GM13976 (cell line): ENCODE data around the gene GRIK3.

Experiments
- DNase-seq: peaks from one replicate; pipeline ENCODE4 v3.0.0; 2012; ENCODE audit warnings: low spot score
- CTCF ChIP-seq: IDR thresholded peaks from 2 replicates; pipeline ENCODE4 v1.5.1; 2012; ENCODE audit warnings: borderline replicate concordance, mild to moderate bottlenecking; ENCODE audit not compliant: insufficient read depth; ENCODE audit errors: extremely low read depth, missing control alignments, control extremely low read depth
- in situ Hi-C: fragments of 300-500 bp; cut with MboI; formaldehyde crosslinking; loops from one replicate; pipeline ENCODE4 v1.12.0; 2022; ENCODE audit warnings: low sequenced_read_pairs, mixed read lengths, inconsistent platforms; ENCODE audit not compliant: unreplicated experiment

The GRIK3 gene

DNA sequence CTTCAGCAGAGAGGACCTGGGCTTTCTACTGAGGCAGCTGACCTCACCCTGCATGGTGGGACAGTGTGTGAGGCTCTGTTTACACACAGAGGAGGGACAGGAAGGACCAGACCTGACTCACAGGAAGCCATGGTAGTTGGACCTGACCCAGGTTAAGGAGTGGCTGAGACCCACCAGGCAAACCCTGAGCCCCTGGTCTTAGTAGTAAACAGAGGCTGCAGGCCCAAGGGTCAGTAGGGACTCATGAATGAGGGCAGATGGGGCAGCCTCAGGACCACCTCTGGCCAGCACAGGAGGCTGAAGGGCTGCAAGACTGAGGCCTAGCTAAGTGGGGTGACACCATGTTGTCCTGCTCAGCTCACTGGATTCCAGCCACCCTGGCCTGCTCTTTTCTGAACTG, 273.2 kb downstream of the GRIK3 start:
- in situ Hi-C loops = no loop called here
- DNase-seq = no peak
- no peak for TF ChIP-seq CTCF

- in situ Hi-C loops = no loop called here
- no peak for TF ChIP-seq CTCF
- no peak for DNase-seq
These were observed 274.2 kb downstream of the GRIK3 start for GRCh38 chr1:36760081-36760480.

GRCh38 chr1:36759355-36759754, 275.0 kb downstream of the GRIK3 start:
- no peak for TF ChIP-seq CTCF
- in situ Hi-C loops = no loop called here
- DNase-seq = no peak

DNA sequence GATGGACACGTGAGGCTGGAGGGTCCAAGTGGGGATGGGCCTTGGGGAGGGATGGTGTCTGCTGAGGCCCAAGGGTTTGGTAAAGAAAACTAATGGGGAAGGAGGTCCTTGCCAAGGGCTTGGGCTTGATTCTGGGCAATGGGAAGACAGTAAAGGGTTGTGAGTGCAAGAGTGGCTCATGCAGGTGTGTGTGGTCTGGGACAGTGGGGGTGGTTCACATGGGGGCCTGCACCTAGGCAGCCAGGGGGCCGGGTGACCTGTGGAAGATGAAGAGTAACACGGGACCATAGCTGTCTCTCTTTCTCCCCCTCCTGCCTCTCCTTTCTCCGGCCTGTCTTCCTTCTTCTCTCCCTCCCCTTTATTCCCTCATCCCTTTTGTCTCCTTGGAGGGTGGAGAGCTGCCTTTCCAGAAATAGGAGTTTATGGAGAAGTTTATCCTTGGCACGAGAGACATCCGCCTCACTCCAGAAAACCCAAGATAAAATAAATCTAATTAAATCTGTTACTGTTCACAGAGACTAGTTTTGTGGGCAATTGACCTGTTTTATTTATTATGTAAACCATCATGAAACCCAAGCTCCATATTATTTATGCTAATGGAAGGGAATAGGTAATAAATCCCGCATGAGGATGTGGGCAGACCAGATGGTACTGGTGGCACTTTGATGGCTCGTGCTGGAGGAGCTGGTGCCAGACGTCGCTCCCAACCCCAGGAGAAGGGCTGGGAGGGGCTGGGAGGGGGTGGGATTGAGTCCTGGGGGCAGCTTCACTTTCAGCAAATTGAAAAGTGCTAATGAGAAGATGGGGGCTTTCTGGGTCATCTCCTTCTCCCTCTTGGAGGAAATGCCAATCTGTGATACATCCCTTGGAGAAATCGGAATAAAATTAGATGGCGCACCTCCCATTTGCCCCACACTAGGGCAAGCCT, 278.7 kb downstream of the GRIK3 start:
- no peak for DNase-seq
- TF ChIP-seq CTCF = no peak
- in situ Hi-C loops = no loop called here

DNA sequence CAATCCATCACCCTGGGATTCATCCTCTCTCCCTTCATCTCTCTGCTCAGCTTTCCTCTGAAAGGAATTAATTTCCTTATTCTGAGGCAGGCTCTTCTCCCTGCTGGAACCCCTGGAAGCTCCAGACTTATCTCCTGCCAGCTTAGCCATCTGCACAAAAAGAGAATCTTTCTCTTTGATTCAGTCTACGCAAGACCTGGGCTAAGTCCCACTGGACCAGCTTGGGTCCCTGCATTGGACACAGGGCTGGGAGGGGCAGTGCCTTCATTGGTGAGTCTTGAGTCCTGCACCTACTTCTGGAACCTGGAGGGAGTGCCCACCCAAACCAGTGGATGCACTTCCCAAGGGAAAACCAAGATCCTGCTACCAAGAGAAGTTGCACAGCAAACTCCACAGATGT, 279.9 kb downstream of the GRIK3 start:
- TF ChIP-seq CTCF = no peak
- no peak for DNase-seq
- in situ Hi-C loops = no loop called here

DNA sequence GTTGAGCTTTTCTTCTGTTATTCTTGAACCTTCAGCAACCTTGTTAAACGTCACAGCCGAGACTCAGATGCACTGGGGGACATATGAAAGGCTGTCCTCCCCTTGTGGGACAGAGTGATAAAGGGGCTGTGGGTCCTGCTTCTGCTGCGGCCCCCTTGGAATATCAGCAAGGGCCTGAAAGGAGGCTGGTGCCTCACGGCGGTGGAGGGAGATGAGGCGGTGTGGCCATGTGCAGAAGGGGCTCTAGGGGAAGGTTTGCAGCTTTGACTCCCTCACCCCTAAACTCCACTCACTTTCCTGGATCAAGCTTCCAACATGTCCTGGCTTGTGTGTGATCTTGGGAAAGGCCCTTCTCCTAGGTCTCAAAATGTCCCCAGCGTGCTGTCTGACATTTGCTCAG, 280.9 kb downstream of the GRIK3 start:
- in situ Hi-C loops = no loop called here
- no peak for TF ChIP-seq CTCF
- no peak for DNase-seq
